SK-N-SH treated with all-trans-retinoic acid at 6 μM for 48 hours (cell line): ENCODE results near the gene DOHH.

Source experiments
- ATAC-seq: fragments of 200-7000 bp; cut with Tn5 transposase; 3 replicates; pipeline ENCODE4 v1.9.1; 2020; ENCODE audit warnings: mild to moderate bottlenecking, moderate library complexity
- CSDC2 ChIP-seq: fragments of 250-450 bp; sonication (Bioruptor Pico); IDR thresholded peaks from 2 replicates; pipeline ENCODE4 v1.5.0; 2020; ENCODE audit warnings: mild to moderate bottlenecking, moderate library complexity
- GLIS3 ChIP-seq: fragments of 250-450 bp; sonication (Bioruptor Pico); IDR thresholded peaks from 2 replicates; pipeline ENCODE4 v1.5.0; 2020; ENCODE audit warnings: mild to moderate bottlenecking, moderate library complexity
- ISL1 ChIP-seq: fragments of 250-450 bp; sonication (Bioruptor Pico); IDR thresholded peaks from 2 replicates; pipeline ENCODE4 v2.1.2; 2022; ENCODE audit warnings: mild to moderate bottlenecking, moderate library complexity
- PPARA ChIP-seq: fragments of 250-450 bp; sonication (Bioruptor Pico); IDR thresholded peaks from 2 replicates; pipeline ENCODE4 v1.5.0; 2020; ENCODE audit warnings: mild to moderate bottlenecking, borderline replicate concordance
- SNAI2 ChIP-seq: fragments of 250-450 bp; sonication (Bioruptor Pico); IDR thresholded peaks from 2 replicates; pipeline ENCODE4 v1.5.0; 2020; ENCODE audit warnings: mild to moderate bottlenecking, moderate library complexity
- ZC3H10 ChIP-seq: fragments of 250-450 bp; sonication (Bioruptor Pico); IDR thresholded peaks from 2 replicates; pipeline ENCODE4 v1.5.1; 2021; ENCODE audit warnings: mild to moderate bottlenecking, moderate library complexity
- ZFP3 ChIP-seq: fragments of 250-450 bp; sonication (Bioruptor Pico); IDR thresholded peaks from 2 replicates; pipeline ENCODE4 v1.5.0; 2020; ENCODE audit warnings: mild to moderate bottlenecking, moderate library complexity
- ZFP30 ChIP-seq: fragments of 450-650 bp; formaldehyde crosslinking; IDR thresholded peaks from 2 replicates; pipeline ENCODE4 v1.5.0; 2022; ENCODE audit warnings: mild to moderate bottlenecking, moderate library complexity
- ZNF70 ChIP-seq: fragments of 450-650 bp; formaldehyde crosslinking; IDR thresholded peaks from 2 replicates; pipeline ENCODE4 v1.5.0; 2020; ENCODE audit warnings: mild to moderate bottlenecking, moderate library complexity
- ZNF8 ChIP-seq: fragments of 450-650 bp; formaldehyde crosslinking; IDR thresholded peaks from 2 replicates; pipeline ENCODE4 v1.5.0; 2020; ENCODE audit warnings: mild to moderate bottlenecking, moderate library complexity
- TF ChIP-seq, protein P1 (sequence below): fragments of 250-450 bp; sonication (Bioruptor Pico); IDR thresholded peaks from 2 replicates; pipeline ENCODE4 v1.5.1; 2020; ENCODE audit warnings: low read depth, mild to moderate bottlenecking, moderate library complexity
- TF ChIP-seq, protein P2 (sequence below): fragments of 250-450 bp; sonication (Bioruptor Pico); IDR thresholded peaks from 2 replicates; pipeline ENCODE4 v1.8.0; 2020; ENCODE audit warnings: mild to moderate bottlenecking, moderate library complexity, borderline replicate concordance
- TF ChIP-seq, protein P3 (sequence below): fragments of 250-450 bp; sonication (Bioruptor Pico); IDR thresholded peaks from 2 replicates; pipeline ENCODE4 v1.5.1; 2021; ENCODE audit warnings: mild to moderate bottlenecking, moderate library complexity
- TF ChIP-seq, protein P4 (sequence below): fragments of 250-450 bp; sonication (Bioruptor Pico); IDR thresholded peaks from 2 replicates; pipeline ENCODE4 v1.8.0; 2021; ENCODE audit warnings: low read depth, mild to moderate bottlenecking, moderate library complexity, borderline replicate concordance
- TF ChIP-seq, protein P5 (sequence below): fragments of 250-450 bp; sonication (Bioruptor Pico); IDR thresholded peaks from 2 replicates; pipeline ENCODE4 v1.5.0; 2020; ENCODE audit warnings: mild to moderate bottlenecking, moderate library complexity

DOHH gene

DNA sequence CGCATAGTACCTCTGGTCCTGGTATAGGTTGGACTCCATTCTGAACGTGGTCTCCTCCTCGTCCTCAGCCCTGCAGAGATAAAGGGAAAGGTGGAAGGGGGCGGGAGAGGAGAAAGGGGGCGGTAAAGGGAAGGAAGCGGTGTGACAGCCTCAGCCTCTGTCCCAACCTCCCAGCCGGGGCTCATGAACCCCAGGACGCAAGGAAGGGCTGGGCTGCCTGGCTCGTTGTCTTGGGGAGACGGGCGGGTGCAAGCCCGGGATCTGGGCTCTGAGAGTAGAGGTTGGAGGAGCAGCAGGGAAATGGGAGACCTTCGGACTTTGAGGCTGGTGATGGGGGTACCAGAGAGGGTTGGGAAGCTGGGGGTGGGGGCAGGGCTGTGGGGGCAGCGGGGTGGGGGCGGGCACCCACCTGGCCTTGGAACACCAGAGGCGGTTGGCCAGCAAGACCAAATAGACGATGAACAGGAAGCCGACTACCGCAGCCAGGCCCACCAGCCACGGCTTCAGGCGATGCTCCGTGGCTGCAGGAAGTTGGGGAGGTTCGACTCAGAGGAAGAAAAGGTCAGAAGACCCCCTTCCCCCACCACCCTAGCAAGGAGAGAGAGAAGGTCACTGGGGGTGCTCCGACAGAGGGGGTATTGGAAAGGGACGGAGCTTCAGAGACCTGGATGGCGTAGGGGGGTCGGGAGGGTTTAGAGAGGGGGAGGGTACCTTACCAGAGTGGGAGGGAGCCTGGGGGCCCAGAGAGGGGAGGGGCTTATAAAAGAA lies 21.9 kb downstream of the DOHH start (continued):
- no peak for TF ChIP-seq PPARA (CRISPR knock-in tag)

DNA sequence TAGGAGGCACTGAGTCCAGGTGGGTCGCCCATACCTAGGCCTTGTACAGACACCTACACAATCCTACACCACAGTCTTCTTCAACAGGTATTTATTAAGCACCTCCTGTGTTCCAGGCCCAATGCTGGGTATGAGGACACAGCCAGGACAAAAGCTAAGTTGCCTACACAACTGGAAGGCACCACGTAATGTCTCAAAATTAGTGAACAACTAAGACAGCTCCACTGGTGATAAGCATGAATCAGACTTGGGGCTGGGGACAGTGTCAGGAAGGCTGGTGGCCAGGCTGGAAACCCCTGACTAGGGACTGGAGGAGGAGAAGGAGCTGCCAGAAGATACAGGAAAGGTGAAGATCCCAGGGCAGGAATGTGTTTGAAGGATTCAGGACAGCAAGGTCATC lies 22.5 kb downstream of the DOHH start:
- TF ChIP-seq ZNF8 (CRISPR knock-in tag) = no peak
- TF ChIP-seq ZC3H10 = no peak
- no peak for TF ChIP-seq GLIS3 (CRISPR knock-in tag)
- TF ChIP-seq, protein P1, sequence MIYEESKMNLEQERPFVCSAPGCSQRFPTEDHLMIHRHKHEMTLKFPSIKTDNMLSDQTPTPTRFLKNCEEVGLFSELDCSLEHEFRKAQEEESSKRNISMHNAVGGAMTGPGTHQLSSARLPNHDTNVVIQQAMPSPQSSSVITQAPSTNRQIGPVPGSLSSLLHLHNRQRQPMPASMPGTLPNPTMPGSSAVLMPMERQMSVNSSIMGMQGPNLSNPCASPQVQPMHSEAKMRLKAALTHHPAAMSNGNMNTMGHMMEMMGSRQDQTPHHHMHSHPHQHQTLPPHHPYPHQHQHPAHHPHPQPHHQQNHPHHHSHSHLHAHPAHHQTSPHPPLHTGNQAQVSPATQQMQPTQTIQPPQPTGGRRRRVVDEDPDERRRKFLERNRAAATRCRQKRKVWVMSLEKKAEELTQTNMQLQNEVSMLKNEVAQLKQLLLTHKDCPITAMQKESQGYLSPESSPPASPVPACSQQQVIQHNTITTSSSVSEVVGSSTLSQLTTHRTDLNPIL = no peak
- no peak for TF ChIP-seq CSDC2 (CRISPR knock-in tag)
- TF ChIP-seq SNAI2 (CRISPR knock-in tag) = no peak
- TF ChIP-seq, protein P2, sequence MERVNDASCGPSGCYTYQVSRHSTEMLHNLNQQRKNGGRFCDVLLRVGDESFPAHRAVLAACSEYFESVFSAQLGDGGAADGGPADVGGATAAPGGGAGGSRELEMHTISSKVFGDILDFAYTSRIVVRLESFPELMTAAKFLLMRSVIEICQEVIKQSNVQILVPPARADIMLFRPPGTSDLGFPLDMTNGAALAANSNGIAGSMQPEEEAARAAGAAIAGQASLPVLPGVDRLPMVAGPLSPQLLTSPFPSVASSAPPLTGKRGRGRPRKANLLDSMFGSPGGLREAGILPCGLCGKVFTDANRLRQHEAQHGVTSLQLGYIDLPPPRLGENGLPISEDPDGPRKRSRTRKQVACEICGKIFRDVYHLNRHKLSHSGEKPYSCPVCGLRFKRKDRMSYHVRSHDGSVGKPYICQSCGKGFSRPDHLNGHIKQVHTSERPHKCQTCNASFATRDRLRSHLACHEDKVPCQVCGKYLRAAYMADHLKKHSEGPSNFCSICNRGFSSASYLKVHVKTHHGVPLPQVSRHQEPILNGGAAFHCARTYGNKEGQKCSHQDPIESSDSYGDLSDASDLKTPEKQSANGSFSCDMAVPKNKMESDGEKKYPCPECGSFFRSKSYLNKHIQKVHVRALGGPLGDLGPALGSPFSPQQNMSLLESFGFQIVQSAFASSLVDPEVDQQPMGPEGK (CRISPR knock-in tag) = no peak
- TF ChIP-seq, protein P3, sequence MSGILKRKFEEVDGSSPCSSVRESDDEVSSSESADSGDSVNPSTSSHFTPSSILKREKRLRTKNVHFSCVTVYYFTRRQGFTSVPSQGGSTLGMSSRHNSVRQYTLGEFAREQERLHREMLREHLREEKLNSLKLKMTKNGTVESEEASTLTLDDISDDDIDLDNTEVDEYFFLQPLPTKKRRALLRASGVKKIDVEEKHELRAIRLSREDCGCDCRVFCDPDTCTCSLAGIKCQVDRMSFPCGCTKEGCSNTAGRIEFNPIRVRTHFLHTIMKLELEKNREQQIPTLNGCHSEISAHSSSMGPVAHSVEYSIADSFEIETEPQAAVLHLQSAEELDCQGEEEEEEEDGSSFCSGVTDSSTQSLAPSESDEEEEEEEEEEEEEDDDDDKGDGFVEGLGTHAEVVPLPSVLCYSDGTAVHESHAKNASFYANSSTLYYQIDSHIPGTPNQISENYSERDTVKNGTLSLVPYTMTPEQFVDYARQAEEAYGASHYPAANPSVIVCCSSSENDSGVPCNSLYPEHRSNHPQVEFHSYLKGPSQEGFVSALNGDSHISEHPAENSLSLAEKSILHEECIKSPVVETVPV (CRISPR knock-in tag) = no peak
- TF ChIP-seq, all 23 proteins: peak for 0
- ATAC-seq = no peak

DNA sequence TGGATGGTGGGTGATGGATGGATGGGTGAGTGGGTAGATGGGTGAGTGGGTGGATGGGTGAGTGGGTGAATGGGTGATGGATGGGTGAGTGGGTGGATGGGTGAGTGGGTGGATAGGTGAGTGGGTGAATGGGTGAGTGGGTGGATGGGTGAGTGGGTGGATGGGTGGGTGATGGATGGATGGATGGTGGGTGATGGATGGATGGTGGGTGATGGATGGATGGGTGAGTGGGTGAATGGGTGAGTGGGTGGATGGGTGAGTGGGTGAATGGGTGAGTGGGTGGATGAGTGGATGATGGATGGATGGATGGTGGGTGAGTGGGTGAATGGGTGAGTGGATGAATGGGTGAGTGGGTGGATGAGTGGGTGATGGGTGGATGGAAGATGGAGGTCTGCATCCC lies 23.0 kb downstream of the DOHH start:
- no peak for ATAC-seq
- TF ChIP-seq ZFP3 (CRISPR knock-in tag) (no peak), ZNF8 (CRISPR knock-in tag) (no peak)
- TF ChIP-seq, protein P3 (CRISPR knock-in tag) = no peak
- TF ChIP-seq, protein P2 (CRISPR knock-in tag) = no peak
- TF ChIP-seq, protein P4, sequence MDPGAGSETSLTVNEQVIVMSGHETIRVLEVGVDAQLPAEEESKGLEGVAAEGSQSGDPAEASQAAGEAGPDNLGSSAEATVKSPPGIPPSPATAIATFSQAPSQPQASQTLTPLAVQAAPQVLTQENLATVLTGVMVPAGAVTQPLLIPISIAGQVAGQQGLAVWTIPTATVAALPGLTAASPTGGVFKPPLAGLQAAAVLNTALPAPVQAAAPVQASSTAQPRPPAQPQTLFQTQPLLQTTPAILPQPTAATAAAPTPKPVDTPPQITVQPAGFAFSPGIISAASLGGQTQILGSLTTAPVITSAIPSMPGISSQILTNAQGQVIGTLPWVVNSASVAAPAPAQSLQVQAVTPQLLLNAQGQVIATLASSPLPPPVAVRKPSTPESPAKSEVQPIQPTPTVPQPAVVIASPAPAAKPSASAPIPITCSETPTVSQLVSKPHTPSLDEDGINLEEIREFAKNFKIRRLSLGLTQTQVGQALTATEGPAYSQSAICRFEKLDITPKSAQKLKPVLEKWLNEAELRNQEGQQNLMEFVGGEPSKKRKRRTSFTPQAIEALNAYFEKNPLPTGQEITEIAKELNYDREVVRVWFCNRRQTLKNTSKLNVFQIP = no peak

DNA sequence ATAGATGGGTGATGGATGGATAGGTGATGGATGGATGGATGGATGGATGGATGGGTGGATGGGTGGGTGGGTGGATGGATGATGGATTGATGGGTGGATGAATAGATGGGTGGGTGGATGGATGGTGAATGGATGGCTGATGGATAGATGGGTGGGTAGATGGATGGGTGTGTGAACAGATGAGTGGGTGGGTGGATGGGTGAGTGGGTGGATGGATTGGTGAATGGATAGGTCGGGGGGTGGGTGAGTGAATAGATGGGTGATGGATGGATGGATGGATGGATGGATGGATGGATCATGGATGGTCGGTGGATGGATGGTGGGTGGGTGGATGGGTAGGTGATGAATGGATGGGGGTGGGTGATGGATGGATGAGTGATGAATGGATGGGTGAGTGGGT lies 23.6 kb downstream of the DOHH start:
- TF ChIP-seq, protein P5, sequence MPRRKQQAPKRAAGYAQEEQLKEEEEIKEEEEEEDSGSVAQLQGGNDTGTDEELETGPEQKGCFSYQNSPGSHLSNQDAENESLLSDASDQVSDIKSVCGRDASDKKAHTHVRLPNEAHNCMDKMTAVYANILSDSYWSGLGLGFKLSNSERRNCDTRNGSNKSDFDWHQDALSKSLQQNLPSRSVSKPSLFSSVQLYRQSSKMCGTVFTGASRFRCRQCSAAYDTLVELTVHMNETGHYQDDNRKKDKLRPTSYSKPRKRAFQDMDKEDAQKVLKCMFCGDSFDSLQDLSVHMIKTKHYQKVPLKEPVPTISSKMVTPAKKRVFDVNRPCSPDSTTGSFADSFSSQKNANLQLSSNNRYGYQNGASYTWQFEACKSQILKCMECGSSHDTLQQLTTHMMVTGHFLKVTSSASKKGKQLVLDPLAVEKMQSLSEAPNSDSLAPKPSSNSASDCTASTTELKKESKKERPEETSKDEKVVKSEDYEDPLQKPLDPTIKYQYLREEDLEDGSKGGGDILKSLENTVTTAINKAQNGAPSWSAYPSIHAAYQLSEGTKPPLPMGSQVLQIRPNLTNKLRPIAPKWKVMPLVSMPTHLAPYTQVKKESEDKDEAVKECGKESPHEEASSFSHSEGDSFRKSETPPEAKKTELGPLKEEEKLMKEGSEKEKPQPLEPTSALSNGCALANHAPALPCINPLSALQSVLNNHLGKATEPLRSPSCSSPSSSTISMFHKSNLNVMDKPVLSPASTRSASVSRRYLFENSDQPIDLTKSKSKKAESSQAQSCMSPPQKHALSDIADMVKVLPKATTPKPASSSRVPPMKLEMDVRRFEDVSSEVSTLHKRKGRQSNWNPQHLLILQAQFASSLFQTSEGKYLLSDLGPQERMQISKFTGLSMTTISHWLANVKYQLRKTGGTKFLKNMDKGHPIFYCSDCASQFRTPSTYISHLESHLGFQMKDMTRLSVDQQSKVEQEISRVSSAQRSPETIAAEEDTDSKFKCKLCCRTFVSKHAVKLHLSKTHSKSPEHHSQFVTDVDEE (CRISPR knock-in tag) = no peak
- no peak for TF ChIP-seq ZNF70 (CRISPR knock-in tag)
- TF ChIP-seq ISL1 (CRISPR knock-in tag) = no peak
- TF ChIP-seq ZC3H10 = no peak
- TF ChIP-seq ZFP30 (CRISPR knock-in tag) = no peak
- no peak for ATAC-seq
